Vagina (tissue), 2 donors: ENCODE results near the gene ETS1.

Experiments used
- CTCF ChIP-seq, 3 experiments: fragments of 450-650 bp in 2 of 3; fragments of 200-600 bp in 1 of 3; sonication (generic) in 1 of 3; IDR thresholded peaks; one replicate each; pipeline ENCODE4 v1.5.1; 2017 to 2019; ENCODE audit warnings: antibody characterized with exemption in 3 of 3, mild to moderate bottlenecking in 2 of 3, moderate library complexity in 2 of 3
- POLR2A ChIP-seq, 2 donors: fragments of 450-650 bp; IDR thresholded peaks; one replicate each; pipeline ENCODE4 v1.6.1; 2017; ENCODE audit warnings: antibody characterized with exemption in 2 of 2, mild to moderate bottlenecking in 2 of 2, moderate library complexity in 2 of 2

DNA sequence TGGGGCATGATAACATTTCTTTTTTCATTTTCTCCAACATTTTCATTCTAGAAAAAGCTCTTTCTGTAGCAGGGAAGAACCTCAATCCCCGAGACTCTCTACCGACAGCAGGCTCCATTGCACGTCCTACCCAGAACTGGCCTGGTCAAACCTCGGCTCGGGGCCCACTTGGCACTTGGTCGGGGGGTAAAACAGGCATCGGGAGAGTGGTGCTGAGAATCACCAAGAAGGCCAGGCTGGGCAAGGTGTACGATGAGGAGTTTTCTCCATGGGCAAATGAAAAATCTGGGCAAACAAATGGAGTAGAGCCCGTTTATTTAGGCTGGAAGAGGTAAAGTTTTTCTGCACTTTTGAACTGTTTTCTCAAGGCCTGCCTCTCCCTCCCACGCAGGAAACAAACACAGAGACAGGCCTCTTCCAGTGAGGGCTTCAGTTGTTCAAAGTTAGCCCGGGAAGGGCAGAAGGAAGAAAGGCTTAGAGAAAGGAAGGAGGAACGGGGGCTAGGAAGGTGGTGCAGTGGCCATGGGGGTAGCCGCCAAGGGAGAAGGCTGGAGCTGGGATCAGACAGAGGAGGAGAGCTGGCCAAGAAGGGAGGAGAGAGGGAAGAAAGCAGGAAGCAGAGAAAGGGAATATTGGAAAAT is 87.6 kb downstream of the ETS1 start:
- TF ChIP-seq CTCF (IDR thresholded peaks at IDR 0.05) (no peak), POLR2A (IDR thresholded peaks at IDR 0.05) (no peak)
